IMR-90 (cell line): ENCODE measurements around the gene RPS6KA2. TPM values are rescaled to one million over a fixed set of nuclear protein-coding genes. Genes with fewer than 3 reads are reported as not detected.

Source experiments
- ATAC-seq: fragments of 200-7000 bp; cut with Tn5 transposase; 2 replicates; pipeline ENCODE4 v1.9.1; 2020; ENCODE audit warnings: low read depth, mild to moderate bottlenecking, moderate library complexity
- BruUV-seq: library from RNA; stranded (reverse); fragments of 400-500 nt; replicated peaks from 2 replicates; lab custom pipeline; 2021; lab: Mats Ljungman, UMichigan
- CTCF ChIA-PET: fragments of 300-600 bp; formaldehyde crosslinking; extraction: SDS; loops from one replicate; lab custom pipeline; 2021; ENCODE audit warnings: antibody characterized with exemption; lab: Yijun Ruan, JAX
- POLR2A ChIA-PET: fragments of 300-600 bp; sonication (Branson Sonifier 250); formaldehyde crosslinking; loops from one replicate; lab custom pipeline; 2022; ENCODE audit warnings: antibody characterized with exemption; ENCODE audit not compliant: unreplicated experiment; lab: Charles Lee
- DNase-seq: peaks from one replicate; pipeline ENCODE4 v3.0.0; 2013
- H2AFZ ChIP-seq: replicated peaks from 2 replicates; pipeline ENCODE3; 2013; ENCODE audit warnings: low read length, mild to moderate bottlenecking; ENCODE audit not compliant: poor library complexity
- H2AK5ac ChIP-seq: 2 replicates; pipeline ENCODE4 v1.6.1; 2013; ENCODE audit warnings: low read depth, low read length, inconsistent platforms
- H2AK9ac ChIP-seq: replicated peaks from 2 replicates; pipeline ENCODE3; 2013; ENCODE audit warnings: mild to moderate bottlenecking, low read depth, low read length, moderate library complexity; ENCODE audit not compliant: poor library complexity
- H2BK120ac ChIP-seq: 2 replicates; pipeline ENCODE4 v1.6.1; 2013; ENCODE audit warnings: low read depth, low read length, inconsistent platforms
- H2BK15ac ChIP-seq: 3 replicates; pipeline ENCODE4 v1.6.1; 2013; ENCODE audit warnings: low read depth, low read length, inconsistent platforms
- H2BK20ac ChIP-seq: 2 replicates; pipeline ENCODE4 v1.6.1; 2013; ENCODE audit warnings: low read depth, mild to moderate bottlenecking, inconsistent platforms, low read length, moderate library complexity
- H2BK5ac ChIP-seq: 2 replicates; pipeline ENCODE4 v1.6.1; 2013; ENCODE audit warnings: mild to moderate bottlenecking, low read depth, low read length, inconsistent platforms; ENCODE audit not compliant: poor library complexity, severe bottlenecking
- H3K14ac ChIP-seq: replicated peaks from 2 replicates; pipeline ENCODE4 v1.6.1; 2013; ENCODE audit warnings: low read depth, low read length, inconsistent platforms
- H3K18ac ChIP-seq: 2 replicates; pipeline ENCODE4 v1.6.1; 2013; ENCODE audit warnings: low read depth, low read length, control low read depth
- H3K23ac ChIP-seq: 2 replicates; pipeline ENCODE4 v1.6.1; 2013; ENCODE audit warnings: low read depth, low read length, inconsistent platforms
- H3K27ac ChIP-seq: 2 replicates; pipeline ENCODE4 v1.5.1; 2013; ENCODE audit warnings: mild to moderate bottlenecking, control low read depth, low read length; ENCODE audit not compliant: insufficient read depth
- H3K27me3 ChIP-seq: 2 replicates; pipeline ENCODE4 v1.6.1; 2013; ENCODE audit warnings: low read length; ENCODE audit not compliant: control insufficient read depth, insufficient read depth
- H3K36me3 ChIP-seq: 2 replicates; pipeline ENCODE4 v1.6.1; 2013; ENCODE audit warnings: low read length, mixed read lengths; ENCODE audit not compliant: control insufficient read depth, insufficient read depth
- H3K4ac ChIP-seq: 2 replicates; pipeline ENCODE4 v1.6.1; 2013; ENCODE audit warnings: low read depth, low read length, inconsistent platforms
- H3K4me1 ChIP-seq: 2 replicates; pipeline ENCODE4 v1.6.1; 2013; ENCODE audit warnings: low read length, mixed read lengths; ENCODE audit not compliant: control insufficient read depth, insufficient read depth
- H3K4me2 ChIP-seq: 2 replicates; pipeline ENCODE4 v1.6.1; 2013; ENCODE audit warnings: low read depth, mild to moderate bottlenecking, control low read depth, low read length, moderate library complexity
- H3K4me3 ChIP-seq: 2 replicates; pipeline ENCODE4 v1.5.1; 2013; ENCODE audit warnings: low read depth, mild to moderate bottlenecking, control low read depth, low read length, moderate library complexity; ENCODE audit not compliant: insufficient read depth
- H3K56ac ChIP-seq: 2 replicates; pipeline ENCODE4 v1.6.1; 2013; ENCODE audit warnings: low read length, inconsistent platforms; ENCODE audit not compliant: insufficient read depth; ENCODE audit errors: extremely low read depth
- H3K79me1 ChIP-seq, 2 experiments: 2 replicates each; pipeline ENCODE4 v1.6.1; 2013; ENCODE audit warnings: low read length in 2 of 2, inconsistent platforms in 1 of 2, low read depth in 1 of 2
- H3K9ac ChIP-seq: 2 replicates; pipeline ENCODE4 v1.6.1; 2013; ENCODE audit warnings: low read depth, low read length, control low read depth
- H3K9me1 ChIP-seq: 2 replicates; pipeline ENCODE4 v1.6.1; 2013; ENCODE audit warnings: low read length, inconsistent platforms; ENCODE audit not compliant: insufficient read depth
- H3K9me3 ChIP-seq: 2 replicates; pipeline ENCODE4 v1.6.1; 2013; ENCODE audit warnings: low read length; ENCODE audit not compliant: control insufficient read depth, insufficient read depth
- H4K20me1 ChIP-seq: 2 replicates; pipeline ENCODE4 v1.6.1; 2013; ENCODE audit warnings: low read length, inconsistent platforms; ENCODE audit not compliant: insufficient read depth
- H4K5ac ChIP-seq: 2 replicates; pipeline ENCODE4 v1.6.1; 2013; ENCODE audit warnings: mild to moderate bottlenecking, low read depth, low read length, control low read depth
- H4K8ac ChIP-seq, 2 experiments: 2 replicates each; pipeline ENCODE4 v1.6.1; 2013; ENCODE audit warnings: low read depth in 2 of 2, low read length in 2 of 2, control low read depth in 1 of 2, inconsistent platforms in 1 of 2
- H4K91ac ChIP-seq: 2 replicates; pipeline ENCODE4 v1.6.1; 2013; ENCODE audit warnings: low read depth, low read length, inconsistent platforms; ENCODE audit not compliant: insufficient read depth
- CTCF ChIP-seq: conservative IDR thresholded peaks from 2 replicates; pipeline ENCODE4 v1.5.1; 2012; ENCODE audit warnings: mild to moderate bottlenecking, low read depth, low read length, improper control_type of control experiment
- MAFK ChIP-seq: IDR thresholded peaks from 2 replicates; pipeline ENCODE4 v1.6.1; 2012; ENCODE audit warnings: low read depth, low read length, improper control_type of control experiment
- RFX5 ChIP-seq: IDR thresholded peaks from 2 replicates; pipeline ENCODE4 v1.8.0; 2012; ENCODE audit warnings: low read depth, mild to moderate bottlenecking, low read length, moderate library complexity
- WGBS, 2 experiments: methylation state at CpG; one replicate each; pipeline versions ENCODE4 v1.1.5 to v1.1.7; 2013; ENCODE audit warnings: missing lambda C conversion rate in 2 of 2; ENCODE audit not compliant: insufficient read length in 1 of 2; ENCODE audit errors: extremely low coverage in 2 of 2; 5-methylcytosine and 5-hydroxymethylcytosine counted together
- dilution Hi-C: fragments of 300-500 bp; cut with HindIII; formaldehyde crosslinking; loops from one replicate; pipeline ENCODE4 v1.14.3; 2018; ENCODE audit warnings: low sequenced_read_pairs; ENCODE audit not compliant: unreplicated experiment
- in situ Hi-C: fragments of 300-500 bp; cut with MboI; formaldehyde crosslinking; loops from 3 replicates; pipeline ENCODE4 v1.14.3; 2019; ENCODE audit warnings: low sequenced_read_pairs, inconsistent platforms, mixed read lengths
- intact Hi-C: fragments of 100-400 bp; cut with micrococcal nuclease; formaldehyde crosslinking; loops from 2 replicates; pipeline ENCODE4 v1.10.0; 2022
- polyA plus RNA-seq, 3 experiments: library from polyadenylated mRNA; depleted of rRNA; stranded (reverse); fragments of >200 nt; gene quantifications; 2 replicates each; pipeline ENCODE4 v1.2.3, GENCODE V29; 2012; ENCODE audit warnings: low replicate concordance in 1 of 3
- total RNA-seq: library from RNA; depleted of rRNA; stranded (reverse); fragments of >200 nt; gene quantifications from 2 replicates; pipeline ENCODE4 v1.2.3, GENCODE V29; 2012
- TF ChIP-seq, protein P1 (sequence below): fragments of 150-350 bp; IDR thresholded peaks from 2 replicates; pipeline ENCODE4 v1.6.1; 2017; ENCODE audit warnings: mild to moderate bottlenecking, antibody characterized with exemption, low read length, low read depth

Gene RPS6KA2
- total and polyA plus RNA-seq, 2 of the 4 experiments (the other 2 are of a cell fraction): 26.9 to 31.3 TPM

- CTCF ChIA-PET: no interaction called here
- POLR2A ChIA-PET: no interaction called here
- H4K5ac ChIP-seq: no peak overlapping the region
- no peak overlapping the region for H3K4me3 ChIP-seq
- H3K36me3 ChIP-seq: no peaks in the 10 kb centered on the region
- no peak overlapping the region for H2BK15ac ChIP-seq
- H3K4me2 ChIP-seq: no peak overlapping the region
- BruUV-seq: no TSS peak
- H3K18ac ChIP-seq: no peak overlapping the region
- H3K56ac ChIP-seq: no peak overlapping the region
- dilution Hi-C loops (no loop called here), intact Hi-C loops (no loop called here), in situ Hi-C loops (loop anchor here (25.0 kb wide), 1 partner anchor 339 kb away; the partner anchor contains the start of gene CEP43)
- no peak overlapping the region; the same call in 1 of the 2 replicates for H3K14ac ChIP-seq
- 94% methylated on average over 9 of the region's 11 CpGs; no CpG with 5 or more reads in 1 of the 2 experiments for whole genome bisulfite sequencing, 2 experiments
- H3K9ac ChIP-seq: no peak overlapping the region
- H3K4me1 ChIP-seq: no peaks in the 10 kb centered on the region
- peaks cover 2% of the 10 kb centered on the region; the same call in 1 of the 2 replicates for H3K9me3 ChIP-seq
- H3K27me3 ChIP-seq: peaks cover 19% of the 10 kb centered on the region
- H2BK20ac ChIP-seq: no peak overlapping the region
- H2BK5ac ChIP-seq: no peak overlapping the region
- no peak for DNase-seq
- H3K4ac ChIP-seq: no peak overlapping the region
- peaks cover 6% of the 10 kb centered on the region; the same call in 1 of the 2 replicates for H3K9me1 ChIP-seq
- H2AK9ac ChIP-seq: no peak overlapping the region
- H2BK120ac ChIP-seq: no peak overlapping the region
- no peak overlapping the region for H2AFZ ChIP-seq
- H4K91ac ChIP-seq: no peak overlapping the region
- H2AK5ac ChIP-seq: no peak overlapping the region
- H3K23ac ChIP-seq: no peak overlapping the region; the same call in 1 of the 2 replicates
- H3K27ac ChIP-seq: no peak overlapping the region
- no peak overlapping the region for H4K8ac ChIP-seq
- no peaks in the 10 kb centered on the region for H4K20me1 ChIP-seq
- H3K79me1 ChIP-seq: no peaks in the 10 kb centered on the region
- no peak for TF ChIP-seq CTCF
- no peak for TF ChIP-seq RFX5
- no peak for TF ChIP-seq MAFK
- TF ChIP-seq, protein P1, sequence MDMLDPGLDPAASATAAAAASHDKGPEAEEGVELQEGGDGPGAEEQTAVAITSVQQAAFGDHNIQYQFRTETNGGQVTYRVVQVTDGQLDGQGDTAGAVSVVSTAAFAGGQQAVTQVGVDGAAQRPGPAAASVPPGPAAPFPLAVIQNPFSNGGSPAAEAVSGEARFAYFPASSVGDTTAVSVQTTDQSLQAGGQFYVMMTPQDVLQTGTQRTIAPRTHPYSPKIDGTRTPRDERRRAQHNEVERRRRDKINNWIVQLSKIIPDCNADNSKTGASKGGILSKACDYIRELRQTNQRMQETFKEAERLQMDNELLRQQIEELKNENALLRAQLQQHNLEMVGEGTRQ: no peak
- ATAC-seq: no peak
Measured at GRCh38 chr6:166647896-166648295, 20.8 kb upstream of the RPS6KA2 start.
